Transverse colon (tissue), 4 donors: ENCODE data around the gene C1QTNF6. TPM values are rescaled to one million over a fixed set of nuclear protein-coding genes. Genes with fewer than 3 reads are reported as not detected.

ENCODE experiments used
- DNase-seq: peaks from one replicate; pipeline ENCODE4 v3.0.0-alpha.2; 2019
- H3K27ac ChIP-seq, 4 donors: fragments of 200-600 bp; sonication (generic); 2 replicates each; pipeline ENCODE4 v1.5.1; 2016 to 2018; ENCODE audit warnings: inconsistent platforms in 4 of 4
- H3K27me3 ChIP-seq: fragments of 200-600 bp; sonication (generic); 2 replicates; pipeline ENCODE4 v1.5.1; 2017; ENCODE audit warnings: inconsistent platforms
- H3K36me3 ChIP-seq, 4 donors: fragments of 200-600 bp; sonication (generic); 2 replicates each; pipeline ENCODE4 v1.5.1; 2017 to 2019; ENCODE audit warnings: inconsistent platforms in 4 of 4
- H3K4me1 ChIP-seq, 4 donors: fragments of 200-600 bp; sonication (generic); 2 replicates each; pipeline ENCODE4 v1.5.1; 2017 to 2020; ENCODE audit warnings: inconsistent platforms in 4 of 4
- H3K4me3 ChIP-seq, 4 donors: fragments of 200-600 bp; sonication (generic); 1 replicate in 1 of 4; 2 replicates in 3 of 4; pipeline versions ENCODE4 v1.5.1 to v1.6.1; 2017 to 2019; ENCODE audit warnings: inconsistent platforms in 4 of 4
- H3K9me3 ChIP-seq, 2 donors: fragments of 200-600 bp; sonication (generic); 2 replicates each; pipeline ENCODE4 v1.5.1; 2017 to 2019; ENCODE audit warnings: inconsistent platforms in 2 of 2
- CTCF ChIP-seq, 5 experiments: fragments of 200-600 bp in 3 of 5; fragments of 450-650 bp in 2 of 5; sonication (generic) in 3 of 5; IDR thresholded peaks; 1 replicate in 2 of 5; 2 replicates in 3 of 5; pipeline ENCODE4 v1.5.1; 2016 to 2017; ENCODE audit warnings: antibody characterized with exemption in 5 of 5, inconsistent platforms in 3 of 5, mild to moderate bottlenecking in 2 of 5, moderate library complexity in 1 of 5
- EP300 ChIP-seq: sonication (generic); formaldehyde crosslinking; IDR thresholded peaks from one replicate; pipeline ENCODE4 v1.6.1; 2017; ENCODE audit warnings: antibody characterized with exemption, low read depth
- POLR2A ChIP-seq: fragments of 450-650 bp; IDR thresholded peaks from one replicate; pipeline ENCODE4 v1.6.1; 2016; ENCODE audit warnings: antibody characterized with exemption, mild to moderate bottlenecking, moderate library complexity
- POLR2AphosphoS5 ChIP-seq, 3 donors: sonication (generic); formaldehyde crosslinking; IDR thresholded peaks; one replicate each; pipeline ENCODE4 v1.6.1; 2016; ENCODE audit warnings: antibody characterized with exemption in 3 of 3
- WGBS, 2 donors: methylation state at CpG; one replicate each; pipeline ENCODE4 v1.1.5; 2018; ENCODE audit warnings: low coverage in 1 of 2; 5-methylcytosine and 5-hydroxymethylcytosine counted together
- in situ Hi-C, 4 donors: fragments of 200-750 bp; cut with MboI; loops; one replicate each; pipeline versions ENCODE4 v1.15.0 to v1.15.1; 2017; ENCODE audit warnings: low sequenced_read_pairs in 3 of 4, low pct_ligation_motif_present in 1 of 4, low pct_unique_long_range_greater_than_20kb in 1 of 4
- intact Hi-C: fragments of 100-400 bp; cut with DNase I; formaldehyde crosslinking; loops from one replicate; pipeline ENCODE4 v1.15.1; 2023; ENCODE audit warnings: low total_unique reads
- total RNA-seq, 4 donors: library from RNA; depleted of rRNA; stranded (reverse); fragments of >200 nt; gene quantifications; one replicate each; pipeline ENCODE4 v1.1.0, GENCODE V29; 2016

The C1QTNF6 gene
- total RNA-seq, 4 donors from 2014 or later, result 1.4 to 68.8 (median 7.5) TPM

GRCh38 chr22:37232140-37232998 is 44.3 kb upstream of the C1QTNF6 start:
- H3K4me1 ChIP-seq, result peaks cover 0 to 21% (median 7%) of the 10 kb centered on the region in 4 donors
- no peaks in the 10 kb centered on the region for H3K9me3 ChIP-seq
- no peak for TF ChIP-seq CTCF (IDR thresholded peaks at IDR 0.05)
- TF ChIP-seq POLR2AphosphoS5 (IDR thresholded peaks at IDR 0.05), result no peak
- no peak for TF ChIP-seq POLR2A
- TF ChIP-seq EP300, result no peak
- in situ Hi-C loops, result no loop called here
- no peaks in the 10 kb centered on the region for H3K36me3 ChIP-seq
- no peak overlapping the region for H3K4me3 ChIP-seq
- H3K27me3 ChIP-seq, result no peaks in the 10 kb centered on the region
- peak; percentile 13 for DNase-seq
- H3K27ac ChIP-seq, result peak overlapping the region in 2 of 4 donors; percentile 24 to 78
- intact Hi-C loops, result no loop called here
- 76% methylated on average over 15 of the region's 15 CpGs; no CpG with 5 or more reads in 1 of the 2 donors for WGBS, 2 donors

- peak; percentile 7 for DNase-seq
- H3K4me3 ChIP-seq, result no peak overlapping the region
- H3K27me3 ChIP-seq, result no peaks in the 10 kb centered on the region
- intact Hi-C loops (no loop called here), in situ Hi-C loops (no loop called here)
- H3K4me1 ChIP-seq, result peaks cover 0 to 21% (median 7%) of the 10 kb centered on the region in 4 donors
- 87 to 93% methylated on average over 7 to 21 of the region's 21 CpGs for WGBS, 2 donors
- no peaks in the 10 kb centered on the region for H3K36me3 ChIP-seq
- no peak for TF ChIP-seq POLR2AphosphoS5 (IDR thresholded peaks at IDR 0.05)
- peak overlapping the region; percentile 68 to 78 (median 72) for H3K27ac ChIP-seq
- no peaks in the 10 kb centered on the region for H3K9me3 ChIP-seq
These were observed 43.5 kb upstream of the C1QTNF6 start for GRCh38 chr22:37231406-37232139.

- DNase-seq, result peak; percentile 47
- H3K27me3 ChIP-seq, result no peaks in the 10 kb centered on the region
- no peaks in the 10 kb centered on the region for H3K9me3 ChIP-seq
- H3K4me1 ChIP-seq, result peaks cover 0 to 21% (median 7%) of the 10 kb centered on the region in 4 donors
- no peak for TF ChIP-seq POLR2A
- no peaks in the 10 kb centered on the region for H3K36me3 ChIP-seq
- WGBS, 2 donors, result 73% methylated on average over 14 of the region's 14 CpGs; no CpG with 5 or more reads in 1 of the 2 donors
- peak overlapping the region; percentile 68 to 78 (median 72) for H3K27ac ChIP-seq
- in situ Hi-C loops (no loop called here), intact Hi-C loops (no loop called here)
- no peak overlapping the region for H3K4me3 ChIP-seq
These were observed 42.8 kb upstream of the C1QTNF6 start for GRCh38 chr22:37230673-37231405.

- H3K4me1 ChIP-seq, result peaks cover 0 to 21% (median 7%) of the 10 kb centered on the region in 4 donors
- H3K9me3 ChIP-seq, result no peaks in the 10 kb centered on the region
- in situ Hi-C loops, result no loop called here
- H3K27ac ChIP-seq, result peak overlapping the region; percentile 68 to 78 (median 72)
- H3K36me3 ChIP-seq, result no peaks in the 10 kb centered on the region
- DNase-seq, result peak; percentile 80
- TF ChIP-seq POLR2A, result no peak
- no peak for TF ChIP-seq POLR2AphosphoS5 (IDR thresholded peaks at IDR 0.05)
- no peak for TF ChIP-seq EP300
- no peak for TF ChIP-seq CTCF (IDR thresholded peaks at IDR 0.05)
- H3K27me3 ChIP-seq, result no peaks in the 10 kb centered on the region
- no peak overlapping the region for H3K4me3 ChIP-seq
- 86% methylated on average over 4 of the region's 8 CpGs; no CpG with 5 or more reads in 1 of the 2 donors for WGBS, 2 donors
- intact Hi-C loops, result no loop called here
These were observed 42.0 kb upstream of the C1QTNF6 start for GRCh38 chr22:37229805-37230672.
